IPS-18a (cell line): Measurements from ENCODE around the gene ARHGAP6.
A peak's percentile ranks its signal among the peaks of the same experiment; 100 is the strongest.

Experiments used
- H3K27ac ChIP-seq: one replicate; pipeline ENCODE4 v1.5.1; 2013; ENCODE audit warnings: low read length
- H3K27me3 ChIP-seq: one replicate; pipeline ENCODE4 v1.6.1; 2013; ENCODE audit warnings: mild to moderate bottlenecking, low read length; ENCODE audit not compliant: control insufficient read depth, insufficient read depth
- H3K36me3 ChIP-seq: one replicate; pipeline ENCODE4 v1.6.1; 2013; ENCODE audit warnings: low read depth, low read length; ENCODE audit not compliant: control insufficient read depth
- H3K4me1 ChIP-seq: one replicate; pipeline ENCODE4 v1.6.1; 2013; ENCODE audit warnings: low read depth, low read length; ENCODE audit not compliant: control insufficient read depth
- H3K4me3 ChIP-seq: one replicate; pipeline ENCODE4 v1.5.1; 2013; ENCODE audit warnings: low read length
- H3K9ac ChIP-seq: one replicate; pipeline ENCODE4 v1.6.1; 2013; ENCODE audit warnings: mild to moderate bottlenecking, low read length, moderate library complexity
- H3K9me3 ChIP-seq: one replicate; pipeline ENCODE4 v1.6.1; 2013; ENCODE audit warnings: low read depth, low read length; ENCODE audit not compliant: control insufficient read depth

ARHGAP6 gene

DNA sequence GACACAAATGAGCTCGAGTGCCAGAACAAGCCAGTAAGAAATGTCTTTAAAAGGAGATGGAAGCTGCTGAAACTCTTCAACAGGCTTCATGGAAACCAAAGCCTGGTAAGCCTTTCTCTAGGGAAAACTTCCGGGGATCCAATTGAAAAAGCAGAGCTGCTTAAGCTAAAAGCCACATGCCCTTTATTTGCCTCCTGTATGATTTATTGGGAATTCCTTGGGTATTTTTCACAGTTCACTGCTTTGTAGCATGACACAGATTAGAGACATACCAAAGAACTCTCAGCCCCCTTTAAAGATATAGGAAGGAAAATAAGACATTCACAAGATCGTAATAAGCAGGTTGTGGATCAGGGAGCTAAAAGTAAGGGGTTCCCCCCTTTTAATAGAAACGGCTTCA, 6.5 kb upstream of the ARHGAP6 start:
- no peak overlapping the region for H3K27ac ChIP-seq
- no peaks in the 10 kb centered on the region for H3K36me3 ChIP-seq
- H3K4me3 ChIP-seq, result no peak overlapping the region
- H3K27me3 ChIP-seq, result peaks cover 55% of the 10 kb centered on the region
- no peak overlapping the region for H3K9ac ChIP-seq
- peaks cover under 1% of the 10 kb centered on the region for H3K4me1 ChIP-seq
- no peaks in the 10 kb centered on the region for H3K9me3 ChIP-seq

DNA sequence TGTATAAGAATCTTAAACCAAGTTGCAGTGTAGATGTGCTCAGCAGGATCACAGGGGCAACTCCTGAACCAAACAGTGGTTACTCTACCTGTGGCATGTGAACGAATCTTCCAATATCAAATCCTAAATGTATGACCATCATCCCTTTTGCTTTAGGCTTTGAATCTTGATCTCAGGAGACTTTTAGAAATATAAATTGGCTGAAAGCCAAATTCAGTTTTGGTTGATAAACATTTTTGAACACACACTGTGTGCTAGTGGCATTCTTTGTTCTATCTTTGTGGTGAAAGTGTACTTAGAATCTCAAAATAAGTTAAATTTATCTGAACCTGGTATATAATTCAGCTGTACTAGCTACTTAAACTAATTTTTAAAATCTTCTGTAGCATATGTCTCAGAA, 4.6 kb upstream of the ARHGAP6 start:
- Histone ChIP-seq H3K4me3 (no peak overlapping the region), H3K9me3 (no peaks in the 10 kb centered on the region), H3K27me3 (peaks cover 74% of the 10 kb centered on the region)

DNA sequence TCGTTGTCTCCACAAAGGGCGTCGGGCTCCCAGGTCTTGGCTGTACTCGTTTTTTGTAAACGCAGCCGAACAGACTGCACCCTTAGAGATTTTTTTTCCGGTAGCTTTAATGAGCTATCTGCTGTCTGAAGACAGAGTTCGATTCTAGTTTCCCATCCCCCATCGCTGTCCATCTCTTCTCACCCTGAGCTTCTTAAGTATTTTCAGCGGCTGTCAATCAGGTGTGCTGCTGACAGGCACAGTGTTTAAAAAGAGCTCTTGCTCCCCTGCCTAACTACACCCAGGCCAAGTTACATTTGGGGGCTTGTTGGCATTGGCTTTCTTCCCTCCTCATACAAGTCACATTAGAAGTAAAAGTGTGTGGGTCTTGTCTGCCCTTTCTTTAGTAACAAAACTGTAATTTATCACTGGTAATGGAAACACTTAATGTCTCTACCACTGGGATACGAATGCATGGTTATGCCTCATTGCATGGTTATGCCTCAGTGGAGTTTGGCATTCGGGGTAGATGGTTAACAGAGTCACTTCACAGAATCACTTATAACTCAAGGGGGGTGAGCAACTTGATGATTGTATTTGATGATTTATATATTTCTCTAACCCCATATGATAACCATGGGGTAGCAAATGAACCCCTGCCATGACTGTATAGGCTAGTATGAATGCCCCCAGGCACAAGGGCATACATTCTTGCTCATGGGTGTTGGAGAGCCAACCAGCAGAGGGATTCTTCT, 1.4 kb upstream of the ARHGAP6 start:
- no peaks in the 10 kb centered on the region for H3K9me3 ChIP-seq
- no peaks in the 10 kb centered on the region for H3K36me3 ChIP-seq
- peaks cover 10% of the 10 kb centered on the region for H3K4me1 ChIP-seq
- peak overlapping the region; percentile 76 for H3K4me3 ChIP-seq
- no peak overlapping the region for H3K27ac ChIP-seq
- peaks cover 90% of the 10 kb centered on the region for H3K27me3 ChIP-seq
- no peak overlapping the region for H3K9ac ChIP-seq

More for the DNA sequence above, 4.6 kb upstream of the ARHGAP6 start:
- Histone ChIP-seq H3K27ac (no peak overlapping the region), H3K36me3 (no peaks in the 10 kb centered on the region), H3K4me1 (peaks cover 10% of the 10 kb centered on the region), H3K9ac (no peak overlapping the region)

DNA sequence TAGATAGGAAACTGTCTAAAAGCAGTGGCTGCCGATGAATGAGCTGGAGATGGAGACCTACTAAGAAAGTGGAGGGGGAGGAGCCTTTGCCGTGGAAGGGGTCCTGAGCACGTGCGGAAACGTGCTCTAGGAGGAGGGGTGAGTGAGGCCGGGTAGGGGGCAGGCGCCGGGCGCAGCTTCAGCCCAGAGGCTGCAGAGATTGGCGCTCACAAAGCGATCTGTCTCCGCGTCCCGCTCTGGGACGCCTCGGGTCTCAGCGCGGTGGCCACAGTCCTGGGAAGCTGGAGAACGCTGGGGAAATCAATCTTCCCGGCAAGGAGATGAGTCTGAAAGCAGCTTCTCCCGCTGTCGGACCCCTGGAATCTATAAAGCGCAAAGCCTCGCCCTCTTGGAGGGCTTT, 444 bp upstream of the ARHGAP6 start:
- Histone ChIP-seq H3K4me3 (peak overlapping the region; percentile 76), H3K9ac (no peak overlapping the region), H3K27ac (no peak overlapping the region), H3K4me1 (peaks cover 10% of the 10 kb centered on the region), H3K27me3 (peaks cover 92% of the 10 kb centered on the region), H3K36me3 (no peaks in the 10 kb centered on the region), H3K9me3 (no peaks in the 10 kb centered on the region)

DNA sequence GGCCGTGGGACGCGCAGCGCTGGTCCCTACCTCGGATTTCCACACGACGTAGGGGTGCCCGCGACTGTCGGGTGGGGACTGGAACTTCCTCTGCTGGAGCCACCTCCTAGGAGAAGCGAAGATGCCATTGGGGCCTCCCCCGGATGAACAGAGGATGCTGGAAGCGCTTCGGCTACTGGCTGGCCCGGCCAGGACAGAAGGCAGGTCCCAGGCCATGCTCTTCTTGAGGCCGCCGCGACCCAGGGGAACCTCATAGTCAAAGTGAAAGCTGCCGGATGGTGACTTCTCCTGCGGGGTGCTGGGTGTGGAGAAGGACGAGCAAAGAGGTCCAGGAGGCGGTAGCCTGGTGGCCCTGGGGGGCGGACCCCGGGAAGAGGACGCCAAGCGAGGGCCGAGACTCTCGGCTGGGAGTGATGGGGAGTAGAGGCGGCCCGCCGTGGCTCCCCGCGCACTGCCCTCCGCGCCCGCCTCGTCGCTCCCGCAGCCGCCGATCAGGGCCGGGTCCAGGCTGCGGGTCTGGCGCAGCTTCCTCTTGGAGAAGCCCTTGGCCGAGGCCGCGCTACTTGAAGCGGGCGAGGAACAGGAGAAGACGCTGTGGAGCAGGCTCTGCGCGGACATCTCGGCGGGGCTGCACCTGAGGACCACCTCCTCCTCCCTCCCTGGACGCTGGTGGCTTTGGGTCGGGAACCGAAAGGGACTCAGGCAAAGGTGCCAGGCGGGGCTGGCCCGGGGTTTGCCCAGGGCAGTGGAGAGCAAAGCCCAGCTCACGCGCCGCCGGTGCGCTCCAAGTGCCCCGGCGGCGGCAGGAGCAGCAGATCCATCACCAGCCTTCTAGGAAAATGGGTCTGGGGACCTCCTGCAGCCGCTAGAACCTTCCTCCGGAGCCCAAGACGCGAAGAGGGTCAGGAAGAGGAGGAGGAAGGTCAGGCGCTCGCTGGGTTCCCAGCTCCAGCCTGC, 1.2 kb downstream of the ARHGAP6 start:
- Histone ChIP-seq H3K27me3 (peaks cover 91% of the 10 kb centered on the region), H3K36me3 (no peaks in the 10 kb centered on the region), H3K4me3 (peak overlapping the region; percentile 76), H3K9me3 (no peaks in the 10 kb centered on the region), H3K27ac (no peak overlapping the region), H3K4me1 (peaks cover 10% of the 10 kb centered on the region), H3K9ac (no peak overlapping the region)

DNA sequence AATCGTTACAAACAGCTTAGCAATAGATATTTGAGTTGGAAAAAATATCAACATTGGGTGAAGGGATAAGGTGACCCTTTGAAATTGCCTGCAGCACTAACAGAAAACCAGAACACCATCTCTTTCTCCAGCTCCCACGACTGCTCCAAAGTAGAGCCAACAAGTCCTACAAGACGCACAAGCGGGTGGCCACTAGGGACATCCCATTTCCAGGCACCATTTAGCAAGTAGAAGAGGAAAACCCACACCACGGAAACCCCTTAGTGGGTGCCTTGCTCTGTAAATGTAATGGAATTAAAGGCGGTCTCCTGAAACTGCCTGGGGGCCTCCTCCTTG, 1.9 kb downstream of the ARHGAP6 start:
- H3K9me3 ChIP-seq, result no peaks in the 10 kb centered on the region
- H3K4me1 ChIP-seq, result peaks cover 10% of the 10 kb centered on the region
- H3K9ac ChIP-seq, result no peak overlapping the region
- peak overlapping the region; percentile 76 for H3K4me3 ChIP-seq
- H3K36me3 ChIP-seq, result no peaks in the 10 kb centered on the region
- peaks cover 84% of the 10 kb centered on the region for H3K27me3 ChIP-seq
- H3K27ac ChIP-seq, result no peak overlapping the region

DNA sequence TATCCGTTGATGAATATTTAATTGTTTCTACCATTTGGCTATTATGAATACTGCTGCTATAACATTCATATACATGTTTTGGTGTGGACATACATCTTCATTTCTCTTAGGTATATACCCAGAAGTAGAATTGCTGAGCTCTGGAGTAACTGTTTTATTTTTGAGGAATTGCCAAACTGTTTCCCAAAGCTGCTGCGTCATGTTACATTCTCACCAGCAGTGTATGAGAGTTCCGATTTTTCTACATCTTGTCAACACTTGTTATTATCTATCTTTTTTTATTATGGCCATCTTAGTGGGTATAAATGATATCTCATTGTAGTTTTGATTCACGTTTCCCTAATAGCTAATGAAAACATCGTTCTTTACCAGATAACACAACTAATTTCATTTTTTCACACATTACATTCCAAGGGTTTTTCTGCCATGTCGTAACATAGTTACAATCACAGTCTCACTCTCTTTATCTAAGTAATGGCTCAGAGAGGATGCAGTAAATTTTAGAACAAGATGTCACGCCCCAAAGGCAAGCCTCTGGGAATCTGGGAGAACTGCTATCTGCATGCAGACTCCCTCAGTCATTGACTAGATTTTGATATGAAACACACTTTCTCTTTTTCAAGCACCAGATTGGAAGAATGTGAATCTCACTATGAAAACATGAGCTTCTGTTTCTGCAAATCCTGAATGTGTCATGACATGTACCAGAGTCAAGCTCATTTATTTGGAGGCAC, 10.3 kb downstream of the ARHGAP6 start:
- peaks cover 7% of the 10 kb centered on the region for H3K27me3 ChIP-seq
- no peaks in the 10 kb centered on the region for H3K36me3 ChIP-seq
- H3K4me3 ChIP-seq, result no peak overlapping the region
- no peaks in the 10 kb centered on the region for H3K9me3 ChIP-seq
- no peak overlapping the region for H3K27ac ChIP-seq
- H3K9ac ChIP-seq, result no peak overlapping the region
- H3K4me1 ChIP-seq, result no peaks in the 10 kb centered on the region

DNA sequence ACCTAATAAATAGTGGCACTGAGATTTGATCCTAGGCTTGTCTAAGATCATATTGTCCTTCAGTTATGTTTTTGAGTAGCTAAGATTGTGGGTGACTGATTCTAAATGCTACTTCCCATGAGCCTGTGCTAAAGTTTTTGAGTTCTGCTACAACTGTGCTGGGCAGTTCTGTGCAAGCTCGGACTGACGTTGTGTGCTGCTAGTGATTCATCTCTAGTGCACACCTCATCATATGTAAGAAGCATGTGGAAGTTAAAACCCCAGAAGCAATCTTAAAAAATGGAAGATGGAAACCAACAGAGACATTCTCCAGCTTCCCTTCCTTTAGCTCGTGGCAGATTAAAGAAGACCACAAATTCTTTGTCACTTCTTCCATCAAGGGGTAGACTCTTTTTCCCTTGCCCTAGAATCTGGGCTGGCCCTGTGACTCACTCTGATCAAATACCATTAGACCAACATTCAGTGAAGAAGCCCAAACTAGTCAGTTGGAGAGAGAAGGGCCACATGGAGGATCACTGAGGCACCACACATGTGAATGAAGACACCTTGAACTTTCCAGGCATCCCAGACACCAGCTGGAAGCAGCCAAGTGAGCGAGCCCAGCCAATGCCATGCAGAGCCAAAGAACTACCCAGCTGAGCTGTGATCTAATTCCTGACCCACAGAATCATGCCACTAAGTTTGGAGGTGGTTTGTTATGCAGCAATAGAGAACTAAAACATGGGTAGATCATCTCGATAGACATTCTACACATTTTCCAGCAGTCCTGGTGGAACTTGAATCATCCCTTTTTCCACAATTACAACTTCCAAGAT, 16.8 kb downstream of the ARHGAP6 start:
- H3K36me3 ChIP-seq, result no peaks in the 10 kb centered on the region
- H3K4me3 ChIP-seq, result no peak overlapping the region
- H3K4me1 ChIP-seq, result no peaks in the 10 kb centered on the region
- H3K27ac ChIP-seq, result no peak overlapping the region
- no peak overlapping the region for H3K9ac ChIP-seq
- no peaks in the 10 kb centered on the region for H3K9me3 ChIP-seq
- no peaks in the 10 kb centered on the region for H3K27me3 ChIP-seq

DNA sequence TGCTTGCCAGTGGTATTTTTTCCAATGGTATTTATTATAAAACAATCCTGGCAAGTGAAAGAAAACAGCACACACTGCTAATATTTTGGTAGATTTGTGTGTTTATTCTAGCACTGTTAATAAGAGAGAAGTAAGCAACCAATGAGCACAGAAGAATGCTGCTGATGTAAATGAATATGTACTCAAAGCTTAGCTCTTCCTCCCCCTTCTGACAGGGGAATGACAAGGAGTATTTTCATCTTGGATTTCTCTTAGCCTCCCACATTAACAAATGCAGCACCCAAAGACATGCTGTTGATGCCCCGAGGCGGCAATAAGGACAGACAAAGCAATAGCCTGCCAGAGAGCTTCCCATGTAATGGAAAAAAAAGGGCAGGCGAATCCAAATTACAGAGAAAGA, 18.6 kb downstream of the ARHGAP6 start:
- H3K4me3 ChIP-seq, result no peak overlapping the region
- H3K27me3 ChIP-seq, result no peaks in the 10 kb centered on the region
- H3K4me1 ChIP-seq, result no peaks in the 10 kb centered on the region
- H3K9me3 ChIP-seq, result no peaks in the 10 kb centered on the region
- H3K9ac ChIP-seq, result no peak overlapping the region
- no peaks in the 10 kb centered on the region for H3K36me3 ChIP-seq
- no peak overlapping the region for H3K27ac ChIP-seq

DNA sequence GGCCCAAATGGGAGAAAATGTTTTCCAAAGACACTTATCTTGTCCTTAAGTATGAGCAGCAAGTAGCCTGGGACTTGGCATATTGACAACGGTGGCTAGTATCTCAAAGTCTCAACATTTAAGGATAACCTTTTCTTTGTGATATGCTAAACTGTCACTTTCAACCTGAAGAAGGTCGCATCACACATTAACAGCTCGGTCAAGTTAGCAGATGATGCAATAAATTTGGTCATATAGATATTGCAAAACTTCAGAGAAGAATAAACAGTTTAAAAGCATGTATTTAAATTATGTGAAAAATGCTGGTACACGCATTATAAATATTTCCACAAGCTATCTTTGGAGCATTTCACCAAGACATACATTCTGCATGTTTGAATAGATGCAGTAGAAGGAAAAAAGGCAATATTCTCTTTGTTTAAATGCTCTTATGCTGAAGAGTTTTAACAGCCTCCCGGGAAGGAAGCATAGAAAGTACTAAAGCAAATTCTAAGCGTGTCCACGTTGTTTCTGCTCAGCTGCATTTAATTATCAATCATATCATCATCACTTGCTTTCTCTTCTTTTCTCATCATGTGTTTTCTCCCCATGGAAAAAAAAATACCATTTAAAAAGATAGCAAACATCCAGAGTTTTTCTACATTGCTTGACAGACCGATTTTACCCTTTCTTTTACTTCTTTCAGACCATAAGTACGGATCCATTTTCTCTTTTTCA, 24.2 kb downstream of the ARHGAP6 start:
- Histone ChIP-seq H3K9me3 (no peaks in the 10 kb centered on the region), H3K27ac (no peak overlapping the region), H3K4me1 (no peaks in the 10 kb centered on the region), H3K36me3 (no peaks in the 10 kb centered on the region), H3K27me3 (no peaks in the 10 kb centered on the region), H3K9ac (no peak overlapping the region), H3K4me3 (no peak overlapping the region)
